Natural killer cell (primary cell): ENCODE results near the gene CARD11. TPM values are rescaled to one million over a fixed set of nuclear protein-coding genes. Genes with fewer than 3 reads are reported as not detected.

Source experiments
- ATAC-seq, 3 donors: fragments of 150-1000 bp in 2 of 3; fragments of 200-7000 bp in 1 of 3; cut with Tn5 transposase; 1 replicate in 1 of 3; 2 replicates in 2 of 3; pipeline ENCODE4 v1.10.0; 2021; ENCODE audit warnings: mild to moderate bottlenecking in 2 of 3, moderate library complexity in 2 of 3
- DNase-seq, 2 donors: peaks; one replicate each; pipeline versions ENCODE4 v3.0.0 to v3.0.0-alpha.2; 2013 to 2021; ENCODE audit warnings: mixed read lengths in 1 of 2
- H3K27ac ChIP-seq: one replicate; pipeline ENCODE4 v1.5.1; 2013; ENCODE audit warnings: mild to moderate bottlenecking, low read length
- H3K27me3 ChIP-seq: one replicate; pipeline ENCODE4 v1.6.1; 2013; ENCODE audit warnings: low read length; ENCODE audit not compliant: control insufficient read depth, insufficient read depth
- H3K36me3 ChIP-seq: one replicate; pipeline ENCODE4 v1.6.1; 2013; ENCODE audit warnings: low read length; ENCODE audit not compliant: control insufficient read depth, insufficient read depth
- H3K4me1 ChIP-seq: one replicate; pipeline ENCODE4 v1.6.1; 2013; ENCODE audit warnings: low read length; ENCODE audit not compliant: control insufficient read depth, insufficient read depth
- H3K4me3 ChIP-seq: one replicate; pipeline ENCODE4 v1.5.1; 2013; ENCODE audit warnings: low read length
- H3K9me3 ChIP-seq: one replicate; pipeline ENCODE4 v1.6.1; 2013; ENCODE audit warnings: low read length; ENCODE audit not compliant: control insufficient read depth, insufficient read depth
- H3K27ac Mint-ChIP-seq, 2 donors: one replicate each; pipeline ENCODE4 v1.8.0; 2022; ENCODE audit warnings: mild to moderate bottlenecking in 2 of 2, mixed read lengths in 2 of 2, moderate library complexity in 1 of 2
- H3K27me3 Mint-ChIP-seq, 2 donors: one replicate each; pipeline ENCODE4 v1.8.0; 2022; ENCODE audit warnings: low read depth in 2 of 2, mixed read lengths in 2 of 2
- H3K36me3 Mint-ChIP-seq: one replicate; pipeline ENCODE4 v1.8.0; 2022; ENCODE audit warnings: mixed read lengths
- H3K4me1 Mint-ChIP-seq, 2 donors: one replicate each; pipeline ENCODE4 v1.8.0; 2022; ENCODE audit warnings: mixed read lengths in 2 of 2
- H3K4me3 Mint-ChIP-seq: one replicate; pipeline ENCODE4 v1.8.0; 2022; ENCODE audit warnings: mild to moderate bottlenecking, moderate library complexity, mixed read lengths
- H3K9me3 Mint-ChIP-seq, 2 donors: one replicate each; pipeline ENCODE4 v1.8.0; 2022; ENCODE audit warnings: mixed read lengths in 2 of 2
- CTCF ChIP-seq: fragments of 200-600 bp; IDR thresholded peaks from one replicate; pipeline ENCODE4 v1.8.0; 2022; ENCODE audit warnings: antibody characterized with exemption
- WGBS: methylation state at CpG from one replicate; pipeline ENCODE4 v1.1.7; 2013; ENCODE audit warnings: missing lambda C conversion rate; ENCODE audit not compliant: insufficient coverage; 5-methylcytosine and 5-hydroxymethylcytosine counted together
- intact Hi-C: fragments of 100-400 bp; cut with micrococcal nuclease; formaldehyde crosslinking; loops from one replicate; pipeline ENCODE4 v1.14.2; 2022
- total RNA-seq, 4 donors: library from RNA; stranded (reverse); fragments of 120-200 nt in 1 of 4; gene quantifications; one replicate each; pipeline versions ENCODE4 v1.2.3 to v1.2.4, GENCODE V29; 2013 to 2022

Gene CARD11
- total RNA-seq, 3 donors from 2014 or later (not counting 1 experiment from before 2014, with no cell fraction given) = 196 to 233 (median 199) TPM

DNA sequence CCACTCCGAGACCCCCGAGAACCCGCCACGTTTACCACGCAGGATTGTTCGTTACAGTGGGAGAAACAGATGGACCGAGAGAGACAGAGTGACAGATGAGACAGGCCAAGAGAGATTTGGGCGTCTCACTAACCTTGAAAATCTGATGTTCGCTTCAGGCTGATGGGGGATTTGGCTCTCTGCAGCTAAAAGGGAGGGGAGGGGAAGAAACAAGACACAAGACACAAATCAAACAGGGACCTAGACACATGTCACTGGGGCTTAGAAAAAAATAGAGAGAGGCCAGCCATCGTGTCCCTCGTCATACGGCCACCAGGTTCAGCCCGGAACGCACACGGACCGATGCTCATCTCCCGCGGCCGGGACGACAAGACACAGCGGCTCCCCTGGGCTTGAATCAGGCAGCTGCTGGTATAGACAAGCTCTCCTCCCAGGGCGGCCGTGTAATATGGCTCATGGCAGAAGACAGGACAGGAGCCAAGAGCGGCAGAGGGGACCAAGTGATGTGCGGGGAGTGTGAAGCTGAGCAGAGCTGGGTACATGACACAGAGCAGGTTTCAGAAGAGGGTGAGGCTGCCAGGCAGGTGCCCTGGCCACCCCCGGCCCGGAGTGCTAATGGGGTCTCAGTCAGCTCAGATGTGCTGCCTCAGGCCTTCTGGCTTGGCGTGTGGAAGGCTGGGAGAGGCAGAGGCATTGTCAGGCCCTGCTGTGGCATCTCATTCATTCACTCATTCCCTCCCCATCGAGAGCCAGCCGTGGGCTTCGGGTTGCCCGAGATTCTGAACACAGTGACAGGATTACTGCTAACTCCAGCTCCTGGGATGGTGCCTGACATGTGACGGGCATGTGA is 111.0 kb downstream of the CARD11 start:
- H3K27ac ChIP-seq = no peak overlapping the region
- DNase-seq (no peak), ATAC-seq (no peak)
- H3K27ac Mint-ChIP-seq = peak overlapping the region; percentile 22 to 36
- no peaks in the 10 kb centered on the region for H3K27me3 ChIP-seq
- H3K9me3 Mint-ChIP-seq = no peaks in the 10 kb centered on the region
- WGBS = 97% methylated on average over 31 of the region's 33 CpGs
- intact Hi-C loops = no loop called here
- peaks cover 86% of the 10 kb centered on the region for H3K36me3 ChIP-seq
- H3K4me3 Mint-ChIP-seq = no peak overlapping the region
- no peak for TF ChIP-seq CTCF
- H3K9me3 ChIP-seq = no peaks in the 10 kb centered on the region
- no peaks in the 10 kb centered on the region for H3K4me1 ChIP-seq
- peaks cover 0 to 5% of the 10 kb centered on the region in 2 donors for H3K4me1 Mint-ChIP-seq
- H3K27me3 Mint-ChIP-seq = no peaks in the 10 kb centered on the region
- no peak overlapping the region for H3K4me3 ChIP-seq
- H3K36me3 Mint-ChIP-seq = no peaks in the 10 kb centered on the region

DNA sequence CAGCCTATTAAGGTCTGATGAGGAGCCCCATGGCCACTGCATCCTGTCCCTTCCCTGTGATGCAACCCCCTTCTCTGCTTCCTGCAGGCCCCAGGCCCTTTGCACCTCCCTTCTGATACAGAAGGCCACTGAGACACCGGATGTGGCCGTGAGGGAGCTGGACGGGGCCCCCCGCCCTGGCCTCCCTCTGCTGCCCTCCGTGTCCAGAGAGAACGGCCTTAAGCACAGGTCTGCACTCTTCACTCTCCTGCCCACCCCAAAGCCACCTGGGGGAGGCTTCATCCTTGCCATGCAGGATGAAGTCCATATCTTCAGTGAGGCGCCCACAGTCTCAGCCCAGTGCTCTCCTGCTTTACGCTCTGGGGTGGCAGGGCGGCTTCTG is 112.6 kb downstream of the CARD11 start:
- Mint-ChIP-seq H3K4me1 (peaks cover 0 to 5% of the 10 kb centered on the region in 2 donors), H3K9me3 (no peaks in the 10 kb centered on the region), H3K36me3 (no peaks in the 10 kb centered on the region), H3K27me3 (no peaks in the 10 kb centered on the region), H3K27ac (peak overlapping the region; percentile 53 to 73), H3K4me3 (no peak overlapping the region)
- DNase-seq (no peak), ATAC-seq (no peak)
- Histone ChIP-seq H3K9me3 (no peaks in the 10 kb centered on the region), H3K27ac (no peak overlapping the region), H3K27me3 (no peaks in the 10 kb centered on the region), H3K36me3 (peaks cover 83% of the 10 kb centered on the region), H3K4me1 (no peaks in the 10 kb centered on the region), H3K4me3 (no peak overlapping the region)
- intact Hi-C loops = no loop called here
- no peak for TF ChIP-seq CTCF
- WGBS = 98% methylated on average over 9 of the region's 9 CpGs

DNA sequence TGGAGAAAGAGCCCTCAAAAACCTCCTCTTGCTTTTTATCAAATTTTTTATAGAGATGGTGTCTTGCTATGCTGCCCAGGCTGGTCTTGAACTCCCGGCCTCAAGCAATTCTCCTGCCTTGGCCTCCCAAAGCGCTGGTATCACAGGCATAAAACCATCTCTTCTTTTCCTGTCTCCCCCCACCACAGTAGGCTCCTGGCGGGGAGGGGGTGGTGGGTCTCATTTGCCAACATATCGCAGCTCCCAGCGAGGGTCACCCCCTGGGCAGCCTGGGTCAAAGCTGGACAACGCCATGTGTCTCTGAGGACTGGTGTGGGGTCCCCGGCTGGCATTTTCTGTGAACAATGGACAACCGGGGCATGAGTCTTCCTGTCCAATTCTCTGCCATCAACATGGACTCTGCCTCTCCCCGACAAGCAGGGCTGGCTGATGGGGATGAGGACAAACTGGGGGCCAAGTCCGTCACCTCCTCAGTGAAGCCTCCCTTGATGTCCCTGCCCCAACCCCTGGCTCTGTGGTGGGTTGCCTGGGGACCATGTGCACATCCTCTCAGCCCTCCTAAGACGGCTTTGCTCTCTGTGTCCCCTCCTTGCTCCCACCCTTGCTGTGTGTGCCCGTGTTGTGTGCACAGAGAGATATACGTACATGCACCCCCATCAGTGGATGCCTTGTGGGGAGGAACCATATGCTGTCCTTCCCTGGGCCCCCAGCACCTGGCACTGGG is 113.2 kb downstream of the CARD11 start:
- Mint-ChIP-seq H3K4me1 (peaks cover 0 to 5% of the 10 kb centered on the region in 2 donors), H3K27ac (peak overlapping the region; percentile 53 to 73), H3K9me3 (no peaks in the 10 kb centered on the region), H3K36me3 (no peaks in the 10 kb centered on the region), H3K27me3 (no peaks in the 10 kb centered on the region), H3K4me3 (no peak overlapping the region)
- no peak overlapping the region for H3K4me3 ChIP-seq
- ATAC-seq (no peak), DNase-seq (no peak)
- no peaks in the 10 kb centered on the region for H3K9me3 ChIP-seq
- no peak for TF ChIP-seq CTCF
- no peaks in the 10 kb centered on the region for H3K27me3 ChIP-seq
- H3K36me3 ChIP-seq = peaks cover 83% of the 10 kb centered on the region
- no peak overlapping the region for H3K27ac ChIP-seq
- intact Hi-C loops = no loop called here
- WGBS = 97% methylated on average over 13 of the region's 13 CpGs
- H3K4me1 ChIP-seq = no peaks in the 10 kb centered on the region
